Measurements from ENCODE around the gene HES3.

DNA sequence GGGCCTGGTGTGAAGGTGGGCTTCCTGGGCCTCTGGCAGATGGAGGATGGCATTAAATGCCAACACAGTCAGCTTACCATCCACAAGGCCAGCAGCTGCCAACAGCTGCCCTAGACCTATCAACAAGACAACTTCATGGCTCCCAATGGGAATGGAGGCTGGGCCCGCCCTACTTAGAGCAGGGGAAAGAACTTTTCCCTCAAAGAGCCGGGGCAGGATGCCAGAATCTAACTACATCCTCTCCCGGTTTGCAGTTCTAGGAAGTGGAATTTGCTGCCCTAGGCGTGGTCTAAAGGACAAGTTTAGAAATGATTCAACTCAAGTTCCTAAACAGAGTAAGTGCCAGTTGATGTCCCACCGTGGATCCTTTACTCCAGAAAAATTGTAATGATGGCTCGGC is 21.3 kb upstream of the HES3 start:
- TF ChIP-seq, protein P1, sequence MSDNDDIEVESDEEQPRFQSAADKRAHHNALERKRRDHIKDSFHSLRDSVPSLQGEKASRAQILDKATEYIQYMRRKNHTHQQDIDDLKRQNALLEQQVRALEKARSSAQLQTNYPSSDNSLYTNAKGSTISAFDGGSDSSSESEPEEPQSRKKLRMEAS (IDR thresholded peaks at IDR 0.05; ENCODE audit: low read depth, low read length): no peak
- TF ChIP-seq, protein P2, sequence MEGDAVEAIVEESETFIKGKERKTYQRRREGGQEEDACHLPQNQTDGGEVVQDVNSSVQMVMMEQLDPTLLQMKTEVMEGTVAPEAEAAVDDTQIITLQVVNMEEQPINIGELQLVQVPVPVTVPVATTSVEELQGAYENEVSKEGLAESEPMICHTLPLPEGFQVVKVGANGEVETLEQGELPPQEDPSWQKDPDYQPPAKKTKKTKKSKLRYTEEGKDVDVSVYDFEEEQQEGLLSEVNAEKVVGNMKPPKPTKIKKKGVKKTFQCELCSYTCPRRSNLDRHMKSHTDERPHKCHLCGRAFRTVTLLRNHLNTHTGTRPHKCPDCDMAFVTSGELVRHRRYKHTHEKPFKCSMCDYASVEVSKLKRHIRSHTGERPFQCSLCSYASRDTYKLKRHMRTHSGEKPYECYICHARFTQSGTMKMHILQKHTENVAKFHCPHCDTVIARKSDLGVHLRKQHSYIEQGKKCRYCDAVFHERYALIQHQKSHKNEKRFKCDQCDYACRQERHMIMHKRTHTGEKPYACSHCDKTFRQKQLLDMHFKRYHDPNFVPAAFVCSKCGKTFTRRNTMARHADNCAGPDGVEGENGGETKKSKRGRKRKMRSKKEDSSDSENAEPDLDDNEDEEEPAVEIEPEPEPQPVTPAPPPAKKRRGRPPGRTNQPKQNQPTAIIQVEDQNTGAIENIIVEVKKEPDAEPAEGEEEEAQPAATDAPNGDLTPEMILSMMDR (IDR thresholded peaks at IDR 0.05; ENCODE audit: low read depth, low read length): no peak
